Measurements from ENCODE around the gene ATF7.

The ATF7 gene

GRCh38 chr12:53461059-53461458 is 165.1 kb downstream of the ATF7 start:
- no peak for DNase-seq (ENCODE audit: low read depth in 2 of 2)

DNA sequence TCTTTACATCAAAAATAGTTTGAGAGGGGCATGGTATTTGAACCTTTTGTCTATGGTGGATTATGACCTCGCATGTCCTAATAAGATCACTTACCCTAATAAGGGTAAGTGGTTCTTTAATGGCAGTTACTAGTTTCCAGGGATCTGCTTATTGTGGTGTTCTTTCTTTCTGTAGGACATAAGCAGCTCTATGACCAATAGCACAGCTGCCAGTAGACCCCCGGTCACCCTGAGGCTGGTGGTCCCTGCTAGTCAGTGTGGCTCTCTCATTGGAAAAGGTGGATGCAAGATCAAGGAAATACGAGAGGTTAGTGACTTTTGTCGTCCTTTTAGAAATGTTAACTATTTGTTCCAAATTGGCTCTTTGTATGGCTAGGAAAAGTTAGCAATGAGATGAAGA is 167.1 kb downstream of the ATF7 start:
- no peak for DNase-seq (ENCODE audit: low read depth in 2 of 2)
